Measurements from ENCODE around the gene PRDM2.
A peak's percentile ranks its signal among the peaks of the same experiment; 100 is the strongest.

Gene PRDM2

GRCh38 chr1:13818926-13819325 is 118.9 kb downstream of the PRDM2 start:
- no peak for DNase-seq

DNA sequence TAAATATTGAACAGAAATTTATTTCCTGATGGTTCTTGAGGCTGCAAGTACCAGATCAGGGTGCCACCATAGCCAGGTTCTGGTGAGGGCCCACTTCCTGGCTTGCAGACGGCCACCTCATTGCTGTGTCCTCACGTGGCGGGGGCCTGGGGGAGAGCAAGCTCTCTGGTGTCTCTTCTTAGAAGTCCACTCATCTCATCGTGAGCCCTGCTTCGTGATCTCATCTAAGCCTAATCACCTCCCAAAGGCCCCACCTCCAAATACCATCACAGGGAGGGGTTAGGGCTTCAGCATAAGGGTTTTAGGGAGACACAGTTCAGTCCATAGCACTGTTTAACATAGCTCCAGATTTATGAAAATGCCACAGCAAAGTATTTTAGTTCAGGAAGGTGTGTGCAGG is 119.7 kb downstream of the PRDM2 start:
- DNase-seq, result no peak

GRCh38 chr1:13820055-13820454 is 120.1 kb downstream of the PRDM2 start:
- DNase-seq, result no peak

GRCh38 chr1:13820456-13820855 is 120.5 kb downstream of the PRDM2 start:
- DNase-seq, result no peak

- DNase-seq, result no peak
Measured at GRCh38 chr1:13823126-13823880, 123.3 kb downstream of the PRDM2 start.

DNA sequence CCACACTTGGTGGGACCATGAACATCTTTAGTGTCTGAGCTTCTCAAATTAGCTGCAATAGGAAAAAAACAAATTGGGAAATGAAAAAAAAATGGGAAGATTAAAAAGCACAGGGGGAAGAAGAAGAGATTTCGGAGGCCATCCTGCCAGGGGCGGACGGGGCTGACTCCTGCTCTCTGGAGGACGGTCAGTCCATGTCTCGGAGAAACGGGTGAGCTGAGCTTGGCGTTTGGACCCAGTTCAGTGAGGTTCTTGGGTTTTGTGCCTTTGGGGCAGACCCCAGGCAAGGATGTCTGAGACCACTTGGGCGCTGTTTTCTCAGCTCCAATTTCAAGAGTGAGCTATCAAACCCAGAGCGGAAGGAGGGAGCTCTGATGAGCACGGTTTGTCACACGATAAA is 123.9 kb downstream of the PRDM2 start:
- DNase-seq, result no peak

DNA sequence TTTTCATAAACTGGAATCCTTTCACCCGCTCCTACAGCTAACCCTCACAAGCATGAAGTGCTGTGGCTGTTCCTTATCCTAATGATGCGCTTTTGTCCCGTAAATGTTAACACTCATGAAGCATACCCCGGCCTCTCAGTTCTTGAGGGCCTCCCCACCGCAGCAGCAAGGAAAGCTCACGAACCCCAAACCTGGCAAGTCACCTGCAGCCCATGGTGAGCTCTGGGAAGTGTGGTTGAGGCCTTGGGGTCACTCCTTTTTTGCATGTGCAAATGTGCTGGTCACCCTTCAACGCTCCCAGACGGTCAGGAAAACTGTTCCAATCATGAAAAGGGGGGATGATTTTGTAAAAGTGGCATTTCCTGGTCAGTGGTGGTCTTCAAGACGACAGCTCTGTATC is 124.6 kb downstream of the PRDM2 start:
- no peak for DNase-seq

DNA sequence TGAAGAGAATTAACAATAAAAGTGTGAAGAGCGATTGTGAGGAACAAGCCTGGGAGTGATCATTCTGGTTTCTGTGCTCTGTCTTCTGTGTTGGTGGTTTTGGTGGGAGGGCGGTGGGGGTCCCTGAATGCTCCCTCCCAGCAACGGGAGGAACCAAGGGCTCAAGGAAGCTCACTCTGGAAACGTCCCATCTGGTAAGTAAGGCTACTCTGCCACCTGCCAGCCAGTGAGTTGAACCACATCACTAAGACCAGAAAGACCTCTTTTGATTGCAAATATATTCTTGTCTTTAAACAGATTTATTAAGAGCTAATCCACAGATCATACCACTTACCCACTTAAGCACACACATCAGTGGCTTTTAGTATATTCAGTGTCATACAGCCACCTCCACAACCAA is 125.0 kb downstream of the PRDM2 start:
- DNase-seq, result no peak

DNA sequence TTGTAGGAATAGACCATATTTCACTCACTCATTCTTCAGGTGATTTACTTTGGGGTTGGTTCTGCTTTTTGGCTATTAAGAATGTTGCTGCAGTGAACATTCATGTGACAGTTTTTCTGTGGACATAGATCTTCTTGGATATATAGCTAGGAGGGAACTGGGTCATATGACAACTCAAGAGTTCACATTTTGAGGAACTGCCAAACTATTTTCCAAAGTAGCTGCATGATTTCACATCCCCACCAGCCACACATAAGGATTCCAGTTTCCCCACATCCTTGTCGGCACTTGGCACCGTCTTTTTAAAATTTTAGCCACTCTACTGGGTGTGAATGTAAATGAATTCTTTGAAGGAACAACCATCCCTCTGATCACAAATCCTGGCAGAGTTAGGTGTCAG is 126.0 kb downstream of the PRDM2 start:
- DNase-seq, result no peak

GRCh38 chr1:13826591-13826990 is 126.6 kb downstream of the PRDM2 start:
- DNase-seq, result no peak

- peak; percentile 25 for DNase-seq
Measured at GRCh38 chr1:13828454-13829151, 128.6 kb downstream of the PRDM2 start.

- DNase-seq, result no peak
Measured at GRCh38 chr1:13829152-13829769, 129.3 kb downstream of the PRDM2 start.

DNA sequence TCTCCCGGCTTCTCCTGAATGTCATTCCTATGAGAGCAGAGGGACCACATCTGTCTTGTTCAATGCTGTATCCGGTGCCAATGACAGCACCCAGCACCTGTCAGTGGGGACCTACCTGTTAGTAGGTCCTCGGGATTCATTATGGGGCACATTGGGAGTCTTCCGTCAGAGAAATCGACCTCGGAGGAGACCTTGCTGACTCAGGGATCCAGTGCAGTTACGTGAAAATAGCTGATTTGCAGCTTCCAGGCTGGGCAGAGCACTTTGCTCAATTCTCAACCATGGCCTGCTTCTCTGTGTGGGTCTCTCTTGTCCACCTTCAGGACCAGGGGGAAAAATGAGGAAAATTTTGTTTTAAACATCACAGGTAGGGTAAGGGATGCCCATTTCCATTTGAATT is 130.2 kb downstream of the PRDM2 start:
- no peak for DNase-seq

DNA sequence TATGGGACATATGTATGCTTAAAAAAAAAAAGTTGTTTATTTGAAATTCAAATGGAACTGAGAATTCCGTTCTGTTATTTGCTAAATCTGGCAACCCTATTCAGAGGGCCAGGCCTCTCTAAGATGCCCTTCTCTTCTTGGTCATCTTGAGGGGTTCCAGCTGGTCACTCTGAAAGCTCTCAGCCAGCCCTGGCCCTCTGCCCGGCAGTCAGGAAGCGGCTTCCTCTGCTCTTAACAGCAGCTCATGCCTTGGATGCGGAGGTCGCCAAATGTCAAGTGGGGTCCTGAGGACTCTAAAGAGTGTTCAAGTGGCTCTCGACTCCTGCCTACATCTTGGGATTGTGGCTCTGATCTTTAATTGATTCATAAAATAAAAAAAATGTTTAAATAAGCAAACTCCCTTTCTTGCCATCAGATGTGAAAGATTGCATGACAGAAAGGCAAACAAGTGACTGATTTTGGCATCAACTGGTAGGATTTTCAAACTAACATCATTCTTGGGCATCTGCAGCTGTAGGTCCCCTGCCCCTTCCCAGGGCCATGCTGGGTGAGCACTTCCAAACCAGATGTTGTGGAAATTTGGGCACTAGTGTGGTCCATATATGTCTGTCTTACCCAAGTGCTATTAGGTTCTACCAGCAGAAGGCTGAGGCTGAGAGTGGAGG is 130.8 kb downstream of the PRDM2 start:
- no peak for DNase-seq

GRCh38 chr1:13832100-13832499 is 132.1 kb downstream of the PRDM2 start:
- DNase-seq, result no peak

DNA sequence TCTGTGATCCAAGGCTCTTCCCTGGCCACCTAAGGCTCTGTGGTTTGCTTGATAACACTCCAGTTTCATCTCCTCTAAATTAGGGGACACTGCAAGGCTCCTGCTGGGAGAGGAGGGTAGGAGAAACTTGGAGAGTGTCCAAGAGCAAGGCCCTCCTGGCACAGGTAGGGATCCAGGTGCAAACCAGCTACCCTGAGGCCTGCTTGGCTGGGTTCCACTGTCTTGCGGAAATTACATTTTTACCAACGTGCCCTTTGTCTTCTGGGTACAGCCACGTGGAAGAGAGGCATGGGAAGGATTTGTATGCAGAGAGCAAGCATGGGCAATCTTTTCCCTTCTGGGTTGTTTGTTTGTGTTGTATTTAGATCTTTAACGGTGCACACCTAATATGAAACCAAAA is 132.5 kb downstream of the PRDM2 start:
- no peak for DNase-seq

GRCh38 chr1:13836136-13836535 is 136.1 kb downstream of the PRDM2 start:
- DNase-seq, result no peak

DNA sequence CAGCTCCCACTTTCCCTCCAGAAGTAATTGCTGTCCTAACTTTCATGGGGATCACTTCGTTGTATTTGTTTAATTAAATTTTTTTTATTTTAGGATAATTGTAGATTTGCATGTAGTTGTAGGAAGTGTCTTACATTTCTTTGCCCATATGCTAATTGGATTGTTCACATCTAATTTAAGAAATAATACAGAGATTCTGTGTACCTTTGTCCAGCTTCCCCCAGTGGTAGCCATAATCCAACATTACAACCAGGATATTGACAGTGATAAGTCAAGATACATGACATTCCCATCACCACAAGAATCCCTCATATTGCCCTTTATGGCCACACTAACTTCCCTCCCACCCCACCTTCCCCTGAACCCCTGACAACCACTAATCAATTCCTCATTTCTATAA is 136.6 kb downstream of the PRDM2 start:
- no peak for DNase-seq

- no peak for DNase-seq
Measured at GRCh38 chr1:13838236-13838635, 138.2 kb downstream of the PRDM2 start.

- DNase-seq, result peak; percentile 10
Measured at GRCh38 chr1:13842497-13842896, 142.5 kb downstream of the PRDM2 start.

- no peak for DNase-seq
Measured at GRCh38 chr1:13851726-13852125, 151.7 kb downstream of the PRDM2 start.

DNA sequence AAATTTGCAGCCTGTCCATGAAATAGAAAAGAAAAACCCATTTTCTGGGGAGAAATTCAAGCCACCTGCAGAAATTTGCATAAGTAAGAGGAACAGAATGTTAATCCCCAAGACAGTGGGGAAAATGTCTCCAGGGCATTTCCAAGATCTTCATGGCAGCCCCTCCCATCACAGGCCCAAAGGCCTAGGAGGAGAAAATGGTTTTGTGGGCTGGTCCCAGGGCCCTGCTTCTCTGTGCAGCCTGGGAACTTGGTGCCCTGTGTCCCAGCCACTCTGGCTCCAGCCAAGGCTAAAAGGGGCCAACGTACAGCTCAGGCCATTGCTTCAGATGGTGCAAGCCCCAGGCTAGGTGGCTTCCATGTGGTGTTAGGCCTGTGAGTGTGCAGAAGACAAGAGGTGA is 155.6 kb downstream of the PRDM2 start:
- no peak for DNase-seq

GRCh38 chr1:13860031-13860430 is 160.0 kb downstream of the PRDM2 start:
- no peak for DNase-seq

- DNase-seq, result no peak
Measured at GRCh38 chr1:13864760-13865159, 164.8 kb downstream of the PRDM2 start.

All from hematopoietic multipotent progenitor cell treated with erythropoietin and hydrocortisone succinate and interleukin-3 and kit ligand, for 8 days (in vitro differentiated cells).